HG03565 (cell line): ENCODE data around the gene CDC34.

ENCODE experiments used
- ATAC-seq: cut with Tn5 transposase; IDR thresholded peaks from one replicate; pipeline ENCODE4 v1.9.1; 2021; ENCODE audit warnings: mild to moderate bottlenecking, moderate library complexity; ENCODE audit not compliant: unreplicated experiment

CDC34 gene

DNA sequence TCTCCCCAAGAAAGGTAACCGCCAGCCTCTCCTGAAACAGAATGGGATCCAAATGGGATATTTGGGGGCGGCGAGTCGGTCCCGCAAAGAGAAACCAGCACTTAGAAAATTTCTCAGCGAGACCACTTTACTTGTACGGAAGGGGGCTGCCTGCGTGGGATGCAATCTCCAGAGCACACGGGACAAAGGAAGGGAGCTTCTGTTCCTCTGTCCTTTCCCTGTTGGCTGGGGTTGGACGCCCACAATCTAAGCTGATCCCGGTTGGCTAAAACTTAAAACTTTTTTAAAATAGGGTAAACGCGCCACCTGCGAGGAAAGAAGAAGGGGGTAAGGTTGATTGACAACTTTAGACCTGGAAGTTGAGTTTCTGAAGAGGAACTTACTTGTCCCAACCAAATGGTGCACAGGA, 40.0 kb downstream of the CDC34 start:
- peak; percentile 2 for ATAC-seq

DNA sequence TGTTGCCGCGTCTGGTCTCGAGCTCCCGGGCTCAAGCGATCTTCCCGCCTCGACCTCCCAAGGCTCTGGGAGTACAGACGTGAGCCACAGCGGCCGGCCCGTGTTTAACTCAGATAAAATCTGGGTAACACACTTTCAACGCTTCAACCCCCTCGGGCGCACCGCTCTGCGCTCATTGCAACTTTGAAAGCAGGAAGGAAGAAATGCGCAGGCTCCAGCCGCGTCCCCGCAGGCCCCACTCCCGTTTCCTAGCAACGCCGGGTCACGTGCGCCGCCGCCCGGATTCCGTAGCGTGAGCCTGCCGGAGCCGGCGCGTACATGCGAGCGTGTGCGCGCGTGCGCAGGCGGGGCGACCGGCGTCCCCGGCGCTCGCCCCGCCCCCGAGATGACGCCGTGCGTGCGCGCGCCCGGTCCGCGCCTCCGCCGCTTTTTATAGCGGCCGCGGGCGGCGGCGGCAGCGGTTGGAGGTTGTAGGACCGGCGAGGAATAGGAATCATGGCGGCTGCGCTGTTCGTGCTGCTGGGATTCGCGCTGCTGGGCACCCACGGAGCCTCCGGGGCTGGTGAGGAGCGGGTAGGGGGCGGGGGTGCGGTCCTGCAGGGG, 40.7 kb downstream of the CDC34 start, which contains the start of gene BSG:
Gene BSG (plus strand): TSS at position 457 of the 603 bp plus-strand sequence. CDS start 39 bp downstream, at position 496.
- peak; percentile 76 for ATAC-seq

DNA sequence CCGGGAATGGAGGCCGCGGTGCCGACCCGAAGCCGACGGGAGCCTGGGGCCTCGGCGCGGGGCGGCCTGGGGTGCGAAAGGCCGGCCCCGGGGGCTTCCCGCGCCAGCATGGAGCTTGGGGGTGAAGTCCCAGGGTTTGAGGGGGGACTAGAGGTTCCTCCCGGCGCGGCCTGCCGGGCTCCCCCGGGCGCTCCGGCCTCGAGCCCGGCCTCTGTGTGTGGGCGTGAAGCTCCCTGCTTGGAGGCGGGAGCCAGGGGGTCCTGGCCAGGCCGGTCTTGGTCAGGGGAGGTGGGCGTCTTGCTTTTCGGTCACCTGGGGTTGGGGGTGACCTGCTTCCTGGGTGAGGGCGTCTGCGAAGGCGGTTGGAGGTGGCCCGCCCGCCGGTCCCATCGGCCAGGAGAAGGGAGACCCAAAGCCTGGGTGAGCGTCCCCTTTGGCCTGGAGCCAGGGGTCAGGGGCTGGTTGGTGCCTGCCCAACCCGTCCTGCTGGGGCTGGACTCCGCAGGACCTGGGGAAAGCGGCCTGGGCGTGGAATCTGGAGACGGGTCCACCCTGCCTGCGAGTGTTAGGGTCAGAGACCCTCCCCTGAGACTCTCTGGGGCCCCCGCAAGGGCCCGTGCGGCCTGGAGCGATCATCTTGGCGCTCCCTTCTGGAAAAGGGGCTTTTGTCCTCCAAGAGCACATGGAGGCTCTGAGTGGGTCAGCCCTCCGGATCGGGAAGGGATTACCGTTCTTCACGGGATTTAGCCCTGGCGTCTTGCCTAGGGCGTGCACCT, 41.4 kb downstream of the CDC34 start:
- no peak for ATAC-seq

DNA sequence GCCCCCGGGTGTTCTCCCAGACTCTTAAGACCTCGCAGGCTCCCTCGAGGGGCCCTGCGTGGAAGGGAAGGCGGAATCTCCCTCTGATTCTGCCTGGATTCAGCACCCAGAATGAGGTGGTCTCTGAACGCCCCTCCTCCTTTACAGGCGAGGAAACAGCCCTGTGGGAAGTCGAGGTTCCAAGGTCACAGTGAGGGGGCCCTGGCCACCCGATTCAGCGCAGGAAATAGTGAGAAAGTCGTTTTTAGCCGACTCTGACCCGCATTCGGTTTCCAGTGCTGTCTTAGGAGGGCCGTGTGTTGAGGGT, 41.9 kb downstream of the CDC34 start:
- ATAC-seq, result no peak

DNA sequence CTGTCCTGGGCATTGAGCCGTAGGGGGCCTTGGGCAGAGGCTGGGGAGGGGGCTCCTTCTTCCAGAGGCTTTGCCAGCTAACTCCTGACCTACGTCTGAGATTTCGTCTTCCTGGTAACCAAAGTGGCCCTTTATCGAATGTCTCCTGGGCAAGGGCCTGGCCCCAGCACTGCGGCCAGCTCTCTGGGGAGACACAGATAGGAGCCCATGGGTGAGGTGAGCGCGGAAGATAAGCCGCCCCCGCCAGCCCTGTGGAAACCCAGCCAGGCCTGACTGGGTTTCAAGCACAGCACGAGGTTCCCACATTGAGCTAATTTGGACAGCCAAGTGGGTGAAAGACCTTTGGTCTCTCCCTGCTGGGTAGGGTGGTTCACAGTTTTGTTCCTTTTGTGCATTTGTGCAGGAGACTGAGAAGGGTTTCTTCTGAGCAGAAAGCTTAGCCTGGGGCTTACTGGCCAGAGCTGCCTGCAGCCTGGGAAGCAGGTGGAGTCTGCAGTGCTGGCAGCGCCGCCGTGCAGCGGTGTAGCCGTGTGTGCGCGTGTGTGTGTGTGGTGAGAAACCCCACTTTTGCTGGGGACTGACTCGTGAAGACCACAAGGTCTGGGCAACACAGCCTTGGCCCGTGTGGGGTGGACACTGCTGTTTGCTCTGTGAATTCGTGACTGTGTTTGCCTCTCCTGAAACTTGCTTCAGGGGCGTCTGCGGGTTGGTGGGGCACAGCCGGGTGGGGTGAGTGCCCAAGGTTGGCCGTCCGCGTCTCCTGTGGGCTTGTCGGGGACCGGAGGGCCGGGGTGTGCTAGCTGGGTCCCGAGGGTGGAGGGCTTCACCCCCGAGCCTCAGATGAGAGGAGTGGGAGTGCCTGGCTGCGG, 43.3 kb downstream of the CDC34 start:
- no peak for ATAC-seq

DNA sequence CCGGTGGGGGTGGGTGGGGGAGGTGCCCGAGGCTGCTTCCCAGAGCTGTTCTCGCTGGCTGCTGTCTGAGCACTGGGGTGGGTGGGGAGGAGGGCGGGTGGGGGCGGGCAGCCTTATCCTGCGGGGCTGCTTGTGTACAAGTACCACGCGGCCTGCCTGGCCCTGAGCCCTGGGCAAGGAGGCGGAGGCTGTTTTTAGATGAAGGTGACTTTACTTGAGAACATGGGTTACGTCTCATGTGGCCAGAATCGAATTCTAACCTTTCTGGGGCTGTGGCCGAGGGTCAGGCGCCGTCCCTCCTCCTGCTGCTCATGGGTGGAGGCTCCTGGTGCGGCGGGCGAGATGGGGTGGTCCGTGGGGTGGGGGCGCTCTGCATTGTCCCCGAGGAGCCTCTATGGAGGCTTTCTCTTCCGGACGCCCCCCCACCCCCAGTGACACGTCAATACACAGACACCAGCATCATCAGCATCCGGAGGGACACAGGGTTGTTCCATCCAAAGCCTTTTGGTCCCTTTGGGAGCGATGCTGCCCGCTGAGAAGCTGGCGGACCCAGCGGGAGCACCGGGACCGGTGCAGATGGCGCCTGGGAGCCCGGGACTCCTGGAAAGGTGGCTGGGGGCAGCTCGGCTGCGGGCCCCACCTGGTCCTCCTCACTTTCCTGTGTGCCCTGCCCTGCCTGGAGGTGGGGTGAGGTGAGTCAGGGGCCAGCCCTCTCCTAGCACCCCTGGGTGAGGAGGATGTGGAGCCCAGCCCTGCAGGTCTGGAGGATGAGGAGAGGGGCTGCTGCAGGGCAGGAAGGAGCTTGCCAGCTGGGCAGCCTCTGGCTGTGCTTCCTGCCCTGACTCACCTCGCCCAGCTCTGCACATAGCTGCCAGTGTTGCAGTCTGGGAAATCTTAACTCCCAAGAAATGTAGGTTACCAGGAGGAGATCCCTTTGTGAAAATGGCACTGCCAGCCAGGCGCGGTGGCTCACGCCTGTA, 44.3 kb downstream of the CDC34 start:
- ATAC-seq, result no peak

DNA sequence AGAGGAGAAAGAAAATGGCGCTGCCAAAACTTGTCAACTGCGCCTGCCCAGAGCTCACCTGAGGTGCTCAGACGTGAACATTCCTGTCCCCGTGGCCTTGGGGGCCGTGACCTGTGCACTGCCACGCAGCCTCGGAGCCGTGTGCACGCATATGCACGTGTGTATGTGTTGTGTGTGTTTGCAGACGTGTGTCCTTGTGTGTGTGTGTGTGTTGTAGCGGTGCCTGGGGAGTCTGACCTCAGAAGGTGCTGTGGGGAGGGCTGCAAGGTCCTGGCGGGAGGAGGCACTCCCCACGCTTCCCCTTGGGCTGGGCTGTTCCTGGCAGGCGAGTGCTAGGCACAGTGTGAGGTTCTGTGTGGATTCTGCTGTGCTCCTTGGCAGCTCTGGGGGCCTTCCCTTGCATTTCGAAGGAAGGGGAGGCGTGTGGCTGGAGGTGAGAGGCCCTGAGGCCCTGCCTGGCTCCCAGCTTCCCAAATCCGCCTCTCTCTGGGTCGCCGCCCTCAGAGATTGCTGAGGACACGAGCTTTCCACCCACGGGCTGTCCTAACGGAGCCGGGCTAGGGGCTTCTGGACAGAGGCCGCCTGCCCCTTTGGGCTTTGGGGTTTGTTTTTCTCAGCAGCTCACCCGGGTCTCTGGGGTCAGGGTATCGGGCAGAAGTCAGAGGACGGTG, 45.3 kb downstream of the CDC34 start:
- no peak for ATAC-seq

DNA sequence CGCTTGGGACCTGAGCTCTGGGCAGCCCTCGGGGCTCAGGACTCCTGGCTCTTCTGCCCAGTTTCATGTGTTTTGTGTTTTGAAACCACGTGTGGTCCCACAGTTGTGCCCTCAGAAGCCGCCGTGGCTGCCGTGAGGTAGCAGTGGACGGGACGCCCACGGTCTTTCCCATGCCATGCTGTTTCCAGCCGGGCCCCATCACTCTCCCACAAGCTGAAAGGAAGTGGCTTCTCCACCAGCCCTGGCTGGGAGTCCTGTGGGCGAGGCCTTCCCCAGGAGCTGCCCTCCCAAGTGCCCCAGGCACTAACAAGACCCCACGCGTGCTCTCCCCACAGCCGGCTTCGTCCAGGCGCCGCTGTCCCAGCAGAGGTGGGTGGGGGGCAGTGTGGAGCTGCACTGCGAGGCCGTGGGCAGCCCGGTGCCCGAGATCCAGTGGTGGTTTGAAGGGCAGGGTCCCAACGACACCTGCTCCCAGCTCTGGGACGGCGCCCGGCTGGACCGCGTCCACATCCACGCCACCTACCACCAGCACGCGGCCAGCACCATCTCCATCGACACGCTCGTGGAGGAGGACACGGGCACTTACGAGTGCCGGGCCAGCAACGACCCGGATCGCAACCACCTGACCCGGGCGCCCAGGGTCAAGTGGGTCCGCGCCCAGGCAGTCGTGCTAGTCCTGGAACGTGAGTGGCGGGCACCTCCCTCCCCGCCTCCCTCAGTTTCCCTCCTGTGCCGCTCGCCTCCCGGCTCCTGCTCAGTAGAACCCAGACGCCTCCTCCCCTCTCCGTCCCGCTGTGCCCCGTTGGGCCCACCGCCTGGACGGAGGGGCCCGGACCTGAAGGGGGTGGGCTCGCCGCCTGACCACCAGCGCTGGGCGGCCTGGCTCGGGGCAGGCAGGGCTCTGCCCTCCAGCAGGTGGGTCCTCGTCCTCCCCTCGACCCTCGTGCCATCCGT, 46.2 kb downstream of the CDC34 start:
- no peak for ATAC-seq

DNA sequence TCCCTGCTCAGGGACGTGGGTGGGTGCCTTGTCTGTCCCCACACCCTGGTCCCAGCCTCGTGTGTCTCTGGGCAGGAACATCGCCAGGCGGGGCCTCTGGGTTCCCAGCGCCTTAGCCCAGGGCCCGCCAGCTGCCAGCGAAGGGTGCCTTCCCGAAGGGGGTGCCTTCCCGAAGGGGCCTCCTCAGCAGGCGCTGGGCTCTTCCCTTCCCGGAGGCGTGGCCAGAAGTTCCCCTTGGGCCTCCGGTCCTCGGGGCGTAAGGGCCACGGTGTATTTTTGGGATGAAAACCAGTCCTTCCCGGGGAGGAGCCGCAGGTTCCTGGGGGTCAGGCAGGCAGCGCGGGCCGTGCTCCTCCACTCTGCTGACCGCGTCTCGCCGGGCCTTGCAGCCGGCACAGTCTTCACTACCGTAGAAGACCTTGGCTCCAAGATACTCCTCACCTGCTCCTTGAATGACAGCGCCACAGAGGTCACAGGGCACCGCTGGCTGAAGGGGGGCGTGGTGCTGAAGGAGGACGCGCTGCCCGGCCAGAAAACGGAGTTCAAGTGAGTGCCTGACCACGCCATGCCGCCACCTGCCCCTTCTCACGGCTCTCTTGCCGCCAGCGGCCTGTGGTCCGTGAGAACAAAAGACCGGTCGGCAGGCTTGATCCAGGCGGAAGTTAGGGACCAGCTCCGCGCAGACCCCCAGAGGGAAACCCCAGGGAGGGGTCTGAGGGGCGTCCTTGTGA, 47.7 kb downstream of the CDC34 start:
- no peak for ATAC-seq

DNA sequence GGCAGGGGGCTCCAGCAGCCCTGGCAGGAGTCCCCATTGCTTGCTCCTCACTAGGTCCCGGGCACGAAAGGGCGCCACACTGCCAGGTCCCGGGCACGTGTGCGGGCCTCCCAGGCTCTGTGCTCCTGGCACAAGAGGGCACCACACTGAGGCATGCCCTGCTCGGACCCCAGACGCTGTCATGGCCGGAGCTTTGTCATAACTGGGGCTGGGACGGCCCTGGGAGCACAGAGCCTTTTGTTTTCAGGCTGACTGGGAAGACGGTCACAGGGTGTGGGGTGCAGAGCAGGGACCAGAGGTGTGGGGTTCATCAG, 48.2 kb downstream of the CDC34 start:
- ATAC-seq, result no peak

DNA sequence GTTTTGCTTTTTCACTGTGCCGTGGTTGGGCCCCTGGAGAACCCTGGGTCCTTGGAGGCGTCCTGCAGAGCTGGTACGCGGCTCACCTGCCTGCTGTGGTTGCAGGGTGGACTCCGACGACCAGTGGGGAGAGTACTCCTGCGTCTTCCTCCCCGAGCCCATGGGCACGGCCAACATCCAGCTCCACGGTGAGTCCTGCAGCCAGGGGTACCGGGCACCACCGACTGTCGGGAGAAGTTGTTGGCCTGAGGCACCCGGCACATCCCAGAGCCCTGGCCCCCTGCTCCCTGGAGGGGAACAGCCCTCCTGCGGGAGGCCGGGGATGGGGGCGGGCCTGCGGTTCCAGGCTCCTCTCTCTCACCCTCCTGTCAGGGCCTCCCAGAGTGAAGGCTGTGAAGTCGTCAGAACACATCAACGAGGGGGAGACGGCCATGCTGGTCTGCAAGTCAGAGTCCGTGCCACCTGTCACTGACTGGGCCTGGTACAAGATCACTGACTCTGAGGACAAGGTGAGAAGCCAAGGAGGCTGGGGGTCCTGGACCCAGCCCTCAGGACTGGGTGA, 48.8 kb downstream of the CDC34 start:
- ATAC-seq, result no peak

DNA sequence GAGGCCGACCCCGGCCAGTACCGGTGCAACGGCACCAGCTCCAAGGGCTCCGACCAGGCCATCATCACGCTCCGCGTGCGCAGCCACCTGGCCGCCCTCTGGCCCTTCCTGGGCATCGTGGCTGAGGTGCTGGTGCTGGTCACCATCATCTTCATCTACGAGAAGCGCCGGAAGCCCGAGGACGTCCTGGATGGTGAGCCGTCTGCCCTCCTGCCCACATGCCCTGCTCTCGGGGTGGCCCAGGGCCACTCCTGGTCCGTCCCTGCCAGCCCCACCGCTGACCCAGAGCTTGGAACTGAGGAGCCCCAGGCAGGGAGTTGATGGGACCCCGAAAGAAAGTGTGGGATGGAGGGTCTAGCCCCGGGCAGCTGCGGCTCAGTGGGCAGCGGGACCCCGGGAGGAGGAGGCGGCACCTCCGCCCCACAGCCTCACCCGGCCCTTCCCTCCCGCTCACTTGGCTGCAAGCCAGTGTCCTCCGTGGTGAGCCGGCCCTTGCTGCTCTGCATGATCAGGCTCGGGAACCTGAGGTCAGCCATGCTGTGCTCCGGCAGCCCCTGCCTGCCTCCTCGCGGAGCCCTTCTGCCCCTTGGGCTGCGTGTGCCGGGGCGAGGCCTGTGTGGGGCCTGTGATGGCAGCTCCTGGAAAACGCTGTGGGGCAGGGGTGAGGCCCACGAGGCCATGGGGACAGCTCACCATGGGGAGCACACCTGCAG, 50.0 kb downstream of the CDC34 start:
- no peak for ATAC-seq

DNA sequence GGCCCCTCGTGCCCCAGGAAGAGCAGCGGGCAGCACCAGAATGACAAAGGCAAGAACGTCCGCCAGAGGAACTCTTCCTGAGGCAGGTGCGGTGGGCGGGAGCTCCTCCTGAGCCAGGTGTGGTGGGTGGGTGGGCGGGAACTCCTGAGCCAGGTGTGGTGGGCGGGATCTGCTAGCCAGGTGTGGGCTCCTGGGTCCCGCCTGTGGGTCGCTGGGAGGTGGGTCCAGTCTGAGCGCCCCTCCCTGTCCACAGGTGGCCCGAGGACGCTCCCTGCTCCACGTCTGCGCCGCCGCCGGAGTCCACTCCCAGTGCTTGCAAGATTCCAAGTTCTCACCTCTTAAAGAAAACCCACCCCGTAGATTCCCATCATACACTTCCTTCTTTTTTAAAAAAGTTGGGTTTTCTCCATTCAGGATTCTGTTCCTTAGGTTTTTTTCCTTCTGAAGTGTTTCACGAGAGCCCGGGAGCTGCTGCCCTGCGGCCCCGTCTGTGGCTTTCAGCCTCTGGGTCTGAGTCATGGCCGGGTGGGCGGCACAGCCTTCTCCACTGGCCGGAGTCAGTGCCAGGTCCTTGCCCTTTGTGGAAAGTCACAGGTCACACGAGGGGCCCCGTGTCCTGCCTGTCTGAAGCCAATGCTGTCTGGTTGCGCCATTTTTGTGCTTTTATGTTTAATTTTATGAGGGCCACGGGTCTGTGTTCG, 51.1 kb downstream of the CDC34 start:
- ATAC-seq, result no peak

DNA sequence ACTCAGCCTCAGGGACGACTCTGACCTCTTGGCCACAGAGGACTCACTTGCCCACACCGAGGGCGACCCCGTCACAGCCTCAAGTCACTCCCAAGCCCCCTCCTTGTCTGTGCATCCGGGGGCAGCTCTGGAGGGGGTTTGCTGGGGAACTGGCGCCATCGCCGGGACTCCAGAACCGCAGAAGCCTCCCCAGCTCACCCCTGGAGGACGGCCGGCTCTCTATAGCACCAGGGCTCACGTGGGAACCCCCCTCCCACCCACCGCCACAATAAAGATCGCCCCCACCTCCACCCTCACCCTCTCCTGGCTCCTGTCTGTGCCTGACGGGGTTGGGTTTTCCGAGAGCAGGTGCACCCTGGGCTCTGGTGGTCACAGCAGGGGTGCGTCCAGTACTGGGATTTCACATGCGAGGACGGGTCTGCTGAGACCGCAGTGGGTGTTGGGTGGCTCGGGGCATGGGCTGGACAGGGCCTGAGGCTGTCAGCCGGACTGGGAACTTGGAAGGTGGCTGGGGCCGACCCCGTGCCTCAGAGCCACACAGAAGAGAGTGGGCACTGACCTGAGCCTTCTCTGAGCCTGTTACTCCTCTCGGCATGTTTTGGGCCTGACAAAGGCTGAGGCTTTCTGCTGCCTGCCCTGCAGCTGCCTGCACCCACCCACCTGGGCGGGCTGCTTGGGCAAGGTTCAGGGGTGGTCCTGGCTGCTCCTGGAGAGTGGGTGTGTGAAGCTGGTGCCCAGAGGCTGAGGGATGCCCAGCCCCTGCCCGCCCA, 51.8 kb downstream of the CDC34 start:
- no peak for ATAC-seq

DNA sequence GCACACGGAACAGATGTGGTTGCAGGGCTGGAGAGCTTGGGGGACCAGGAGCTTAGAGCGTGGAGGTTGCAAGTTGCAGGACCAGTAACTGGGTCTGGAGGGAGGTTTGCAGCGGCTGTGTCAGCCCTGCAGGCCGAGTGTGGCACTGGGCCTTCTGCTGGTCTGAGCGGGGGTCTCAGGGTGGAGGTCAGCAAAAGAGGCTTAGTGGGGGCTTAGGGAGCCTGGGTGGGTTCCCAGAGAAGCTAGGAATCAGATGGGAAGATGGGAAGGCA, 52.3 kb downstream of the CDC34 start:
- ATAC-seq, result no peak

DNA sequence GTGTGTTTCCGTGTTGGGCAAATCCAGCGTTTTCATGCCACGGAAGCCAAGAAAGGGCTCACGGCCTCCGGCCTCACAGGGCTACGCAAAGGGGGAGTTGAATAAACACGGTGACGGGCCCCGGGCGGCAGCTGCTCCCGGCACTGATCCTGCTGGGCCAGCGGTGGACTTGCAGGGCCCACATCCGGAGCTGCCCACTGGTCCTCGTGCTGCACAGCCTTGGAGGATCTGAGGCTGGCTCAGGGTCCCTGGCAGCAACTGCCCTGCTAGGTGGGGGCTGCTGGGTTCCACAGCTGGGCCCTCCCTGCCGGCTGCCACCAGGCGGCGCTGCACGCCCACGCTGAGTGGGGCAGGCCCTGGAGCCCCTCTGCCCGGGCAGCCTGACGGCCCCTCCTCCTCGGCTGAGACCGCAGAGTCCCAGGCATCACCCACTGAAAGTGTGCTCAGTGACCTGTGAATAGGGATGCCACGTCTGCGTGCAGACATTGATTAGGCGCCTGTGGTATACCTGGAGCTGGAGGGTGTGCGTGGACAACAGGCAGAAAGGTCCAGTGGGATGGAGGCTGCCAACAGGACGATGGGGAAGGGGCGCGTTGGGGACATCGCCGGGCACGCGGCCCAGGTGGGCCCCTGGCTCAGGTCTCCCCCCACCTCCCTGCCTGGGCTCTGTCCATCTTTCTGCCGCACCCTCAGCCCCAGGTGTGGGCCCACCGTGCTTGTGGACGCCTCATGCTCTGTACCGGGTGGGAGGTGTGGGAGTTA, 52.9 kb downstream of the CDC34 start:
- no peak for ATAC-seq
